ENCODE results near the gene ARMC8.

The ARMC8 gene

GRCh38 chr3:138323971-138324370 is 136.9 kb downstream of the ARMC8 start:
- H3K9me3 Mint-ChIP-seq: no peaks in the 10 kb centered on the region
- peaks cover 33% of the 10 kb centered on the region for H3K4me1 Mint-ChIP-seq (ENCODE audit: low read depth)
- H3K36me3 Mint-ChIP-seq (ENCODE audit: low read depth): no peaks in the 10 kb centered on the region
- no peak overlapping the region for H3K4me3 Mint-ChIP-seq
- DNase-seq (ENCODE audit: low spot score): no peak
- H3K27me3 Mint-ChIP-seq (ENCODE audit: low read depth): no peaks in the 10 kb centered on the region
- no peak overlapping the region for H3K27ac Mint-ChIP-seq

GRCh38 chr3:138325990-138326389 is 138.9 kb downstream of the ARMC8 start:
- H3K36me3 Mint-ChIP-seq (ENCODE audit: low read depth): no peaks in the 10 kb centered on the region
- H3K4me3 Mint-ChIP-seq: no peak overlapping the region
- DNase-seq (ENCODE audit: low spot score): no peak
- H3K4me1 Mint-ChIP-seq (ENCODE audit: low read depth): peaks cover 39% of the 10 kb centered on the region
- H3K27ac Mint-ChIP-seq: no peak overlapping the region
- no peaks in the 10 kb centered on the region for H3K27me3 Mint-ChIP-seq (ENCODE audit: low read depth)
- no peaks in the 10 kb centered on the region for H3K9me3 Mint-ChIP-seq

- DNase-seq (ENCODE audit: low spot score): no peak
- Mint-ChIP-seq H3K27ac (no peak overlapping the region), H3K27me3 (ENCODE audit: low read depth) (no peaks in the 10 kb centered on the region), H3K4me3 (no peak overlapping the region), H3K36me3 (ENCODE audit: low read depth) (no peaks in the 10 kb centered on the region), H3K4me1 (ENCODE audit: low read depth) (peaks cover 35% of the 10 kb centered on the region), H3K9me3 (no peaks in the 10 kb centered on the region)
Observed at GRCh38 chr3:138326866-138327595, 139.9 kb downstream of the ARMC8 start.

- Mint-ChIP-seq H3K27ac (no peak overlapping the region), H3K9me3 (no peaks in the 10 kb centered on the region), H3K36me3 (ENCODE audit: low read depth) (no peaks in the 10 kb centered on the region), H3K4me3 (no peak overlapping the region), H3K4me1 (ENCODE audit: low read depth) (peaks cover 33% of the 10 kb centered on the region), H3K27me3 (ENCODE audit: low read depth) (peaks cover 3% of the 10 kb centered on the region)
- no peak for DNase-seq (ENCODE audit: low spot score)
Observed at GRCh38 chr3:138327831-138328230, 140.7 kb downstream of the ARMC8 start.

- Mint-ChIP-seq H3K9me3 (no peaks in the 10 kb centered on the region), H3K4me3 (peak overlapping the region; percentile 90)
- no peak for DNase-seq (ENCODE audit: low spot score)
Observed at GRCh38 chr3:138328341-138328740, 141.2 kb downstream of the ARMC8 start.

GRCh38 chr3:138329127-138329983 is 142.3 kb downstream of the ARMC8 start, which contains the start of gene NME9:
TSS of gene NME9 (minus strand) at chr3:138329851. CDS start at chr3:138329335, 516 bp downstream.
- peak within 1 kb of the TSS; percentile 90 for H3K4me3 Mint-ChIP-seq
- peaks cover 3% of the 10 kb centered on the region for H3K27me3 Mint-ChIP-seq (ENCODE audit: low read depth)
- H3K36me3 Mint-ChIP-seq (ENCODE audit: low read depth): no peaks in the 10 kb centered on the region
- peak; percentile 83 for DNase-seq (ENCODE audit: low spot score)
- peak within 1 kb of the TSS; percentile 68 for H3K27ac Mint-ChIP-seq
- peaks cover 23% of the 10 kb centered on the region for H3K4me1 Mint-ChIP-seq (ENCODE audit: low read depth)
- H3K9me3 Mint-ChIP-seq: no peaks in the 10 kb centered on the region

More at GRCh38 chr3:138328341-138328740, 141.2 kb downstream of the ARMC8 start:
- Mint-ChIP-seq H3K4me1 (ENCODE audit: low read depth) (peaks cover 30% of the 10 kb centered on the region), H3K27me3 (ENCODE audit: low read depth) (peaks cover 3% of the 10 kb centered on the region), H3K27ac (no peak overlapping the region), H3K36me3 (ENCODE audit: low read depth) (no peaks in the 10 kb centered on the region)

- H3K36me3 Mint-ChIP-seq (ENCODE audit: low read depth): no peaks in the 10 kb centered on the region
- no peak for DNase-seq (ENCODE audit: low spot score)
- peaks cover 3% of the 10 kb centered on the region for H3K27me3 Mint-ChIP-seq (ENCODE audit: low read depth)
- peak overlapping the region; percentile 3 for H3K27ac Mint-ChIP-seq
- H3K4me1 Mint-ChIP-seq (ENCODE audit: low read depth): peaks cover 17% of the 10 kb centered on the region
- no peaks in the 10 kb centered on the region for H3K9me3 Mint-ChIP-seq
- peak overlapping the region; percentile 90 for H3K4me3 Mint-ChIP-seq
Observed at GRCh38 chr3:138329984-138330293, 142.8 kb downstream of the ARMC8 start.

GRCh38 chr3:138331143-138331894 is 144.2 kb downstream of the ARMC8 start:
- no peaks in the 10 kb centered on the region for H3K36me3 Mint-ChIP-seq (ENCODE audit: low read depth)
- no peak overlapping the region for H3K4me3 Mint-ChIP-seq
- no peak overlapping the region for H3K27ac Mint-ChIP-seq
- no peak for DNase-seq (ENCODE audit: low spot score)
- peaks cover 3% of the 10 kb centered on the region for H3K27me3 Mint-ChIP-seq (ENCODE audit: low read depth)
- peaks cover 16% of the 10 kb centered on the region for H3K4me1 Mint-ChIP-seq (ENCODE audit: low read depth)
- H3K9me3 Mint-ChIP-seq: no peaks in the 10 kb centered on the region

- Mint-ChIP-seq H3K4me3 (no peak overlapping the region), H3K4me1 (ENCODE audit: low read depth) (peaks cover 16% of the 10 kb centered on the region), H3K36me3 (ENCODE audit: low read depth) (no peaks in the 10 kb centered on the region), H3K27ac (no peak overlapping the region), H3K9me3 (no peaks in the 10 kb centered on the region), H3K27me3 (ENCODE audit: low read depth) (peaks cover 3% of the 10 kb centered on the region)
- DNase-seq (ENCODE audit: low spot score): no peak
Observed at GRCh38 chr3:138332472-138333073, 145.5 kb downstream of the ARMC8 start.

GRCh38 chr3:138334608-138335007 is 147.5 kb downstream of the ARMC8 start:
- H3K27ac Mint-ChIP-seq: no peak overlapping the region
- peaks cover 5% of the 10 kb centered on the region for H3K4me1 Mint-ChIP-seq (ENCODE audit: low read depth)
- H3K36me3 Mint-ChIP-seq (ENCODE audit: low read depth): no peaks in the 10 kb centered on the region
- no peak overlapping the region for H3K4me3 Mint-ChIP-seq
- no peaks in the 10 kb centered on the region for H3K9me3 Mint-ChIP-seq
- H3K27me3 Mint-ChIP-seq (ENCODE audit: low read depth): peaks cover 6% of the 10 kb centered on the region
- DNase-seq (ENCODE audit: low spot score): no peak

- H3K27me3 Mint-ChIP-seq (ENCODE audit: low read depth): peaks cover 8% of the 10 kb centered on the region
- H3K36me3 Mint-ChIP-seq (ENCODE audit: low read depth): no peaks in the 10 kb centered on the region
- no peak for DNase-seq (ENCODE audit: low spot score)
- H3K4me1 Mint-ChIP-seq (ENCODE audit: low read depth): no peaks in the 10 kb centered on the region
- no peak overlapping the region for H3K27ac Mint-ChIP-seq
- H3K9me3 Mint-ChIP-seq: no peaks in the 10 kb centered on the region
- no peak overlapping the region for H3K4me3 Mint-ChIP-seq
Observed at GRCh38 chr3:138336454-138336999, 149.4 kb downstream of the ARMC8 start.

GRCh38 chr3:138338244-138338643 is 151.1 kb downstream of the ARMC8 start:
- Mint-ChIP-seq H3K27me3 (ENCODE audit: low read depth) (peaks cover 6% of the 10 kb centered on the region), H3K9me3 (no peaks in the 10 kb centered on the region), H3K4me1 (ENCODE audit: low read depth) (no peaks in the 10 kb centered on the region), H3K27ac (no peak overlapping the region), H3K4me3 (no peak overlapping the region), H3K36me3 (ENCODE audit: low read depth) (no peaks in the 10 kb centered on the region)
- no peak for DNase-seq (ENCODE audit: low spot score)

- H3K9me3 Mint-ChIP-seq: no peaks in the 10 kb centered on the region
- no peaks in the 10 kb centered on the region for H3K4me1 Mint-ChIP-seq (ENCODE audit: low read depth)
- no peak for DNase-seq (ENCODE audit: low spot score)
- no peak overlapping the region for H3K27ac Mint-ChIP-seq
- no peaks in the 10 kb centered on the region for H3K36me3 Mint-ChIP-seq (ENCODE audit: low read depth)
- H3K4me3 Mint-ChIP-seq: no peak overlapping the region
- H3K27me3 Mint-ChIP-seq (ENCODE audit: low read depth): peaks cover 7% of the 10 kb centered on the region
Observed at GRCh38 chr3:138338811-138339210, 151.7 kb downstream of the ARMC8 start.

Measured in T-helper 2 cell treated with Interferon-gamma antibody and Interleukin-4, amounts not matched to agents 5 μg/mL and 100 μg/mL, for 36 hours (primary cell).